ENCODE measurements around the gene ELAVL2. TPM values are rescaled to one million over a fixed set of nuclear protein-coding genes. Genes with fewer than 3 reads are reported as not detected.

The ELAVL2 gene
- polyA plus RNA-seq, result 80.8 and 106 TPM in 2 replicates
- polyA minus RNA-seq, result 215 and 230 TPM in 2 replicates

DNA sequence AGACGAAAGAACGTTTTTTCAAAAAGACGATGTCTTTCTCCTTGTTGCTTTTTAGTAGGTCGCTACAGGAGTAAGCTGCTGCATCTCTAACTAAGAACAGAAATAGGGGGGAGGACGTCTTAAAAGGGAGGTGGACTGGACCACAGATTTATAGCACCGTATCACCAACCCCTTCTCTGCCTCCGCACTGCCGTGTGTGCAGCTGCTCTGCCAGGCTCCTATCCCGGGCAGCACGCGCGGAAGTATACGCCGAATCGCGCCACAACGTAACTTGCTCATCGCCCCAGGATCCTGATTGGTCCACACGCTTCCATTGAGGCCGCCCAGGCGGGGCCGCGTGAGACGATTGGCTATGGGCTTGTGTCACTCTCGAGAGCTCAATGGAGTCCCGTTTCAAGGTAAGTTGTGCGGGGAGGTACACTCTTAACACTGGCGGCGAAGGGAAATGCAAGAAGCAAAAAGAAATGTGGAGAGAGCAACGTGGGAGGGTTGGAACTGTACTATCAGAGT lies at the start of gene ELAVL2:
TSS of gene ELAVL2 (minus strand) at position 121 of the 510 bp plus-strand sequence. CDS start 64,006 bp downstream, outside the sequence.
- TF ChIP-seq MXI1 (conservative IDR thresholded peaks at IDR 0.05; ENCODE audit: poor library complexity, severe bottlenecking), result peak; percentile 93
- peak; percentile 97 for TF ChIP-seq POLR2AphosphoS5 (IDR thresholded peaks at IDR 0.05)
- TF ChIP-seq RAD21 (conservative IDR thresholded peaks at IDR 0.05), result peak; percentile 56
- TF ChIP-seq EP300 (conservative IDR thresholded peaks at IDR 0.05; ENCODE audit: poor library complexity, severe bottlenecking), result peak; percentile 57
- TF ChIP-seq SMC3 (conservative IDR thresholded peaks at IDR 0.05; ENCODE audit: poor library complexity), result peak; percentile 65
- TF ChIP-seq, protein P1, sequence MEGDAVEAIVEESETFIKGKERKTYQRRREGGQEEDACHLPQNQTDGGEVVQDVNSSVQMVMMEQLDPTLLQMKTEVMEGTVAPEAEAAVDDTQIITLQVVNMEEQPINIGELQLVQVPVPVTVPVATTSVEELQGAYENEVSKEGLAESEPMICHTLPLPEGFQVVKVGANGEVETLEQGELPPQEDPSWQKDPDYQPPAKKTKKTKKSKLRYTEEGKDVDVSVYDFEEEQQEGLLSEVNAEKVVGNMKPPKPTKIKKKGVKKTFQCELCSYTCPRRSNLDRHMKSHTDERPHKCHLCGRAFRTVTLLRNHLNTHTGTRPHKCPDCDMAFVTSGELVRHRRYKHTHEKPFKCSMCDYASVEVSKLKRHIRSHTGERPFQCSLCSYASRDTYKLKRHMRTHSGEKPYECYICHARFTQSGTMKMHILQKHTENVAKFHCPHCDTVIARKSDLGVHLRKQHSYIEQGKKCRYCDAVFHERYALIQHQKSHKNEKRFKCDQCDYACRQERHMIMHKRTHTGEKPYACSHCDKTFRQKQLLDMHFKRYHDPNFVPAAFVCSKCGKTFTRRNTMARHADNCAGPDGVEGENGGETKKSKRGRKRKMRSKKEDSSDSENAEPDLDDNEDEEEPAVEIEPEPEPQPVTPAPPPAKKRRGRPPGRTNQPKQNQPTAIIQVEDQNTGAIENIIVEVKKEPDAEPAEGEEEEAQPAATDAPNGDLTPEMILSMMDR (IDR thresholded peaks at IDR 0.05; ENCODE audit: poor library complexity, severe bottlenecking), result peak; percentile 76
- TF ChIP-seq EZH2 (IDR thresholded peaks at IDR 0.05; ENCODE audit: borderline replicate concordance, insufficient read depth, low read length, poor library complexity, severe bottlenecking), result no peak
- TF ChIP-seq, protein P2, sequence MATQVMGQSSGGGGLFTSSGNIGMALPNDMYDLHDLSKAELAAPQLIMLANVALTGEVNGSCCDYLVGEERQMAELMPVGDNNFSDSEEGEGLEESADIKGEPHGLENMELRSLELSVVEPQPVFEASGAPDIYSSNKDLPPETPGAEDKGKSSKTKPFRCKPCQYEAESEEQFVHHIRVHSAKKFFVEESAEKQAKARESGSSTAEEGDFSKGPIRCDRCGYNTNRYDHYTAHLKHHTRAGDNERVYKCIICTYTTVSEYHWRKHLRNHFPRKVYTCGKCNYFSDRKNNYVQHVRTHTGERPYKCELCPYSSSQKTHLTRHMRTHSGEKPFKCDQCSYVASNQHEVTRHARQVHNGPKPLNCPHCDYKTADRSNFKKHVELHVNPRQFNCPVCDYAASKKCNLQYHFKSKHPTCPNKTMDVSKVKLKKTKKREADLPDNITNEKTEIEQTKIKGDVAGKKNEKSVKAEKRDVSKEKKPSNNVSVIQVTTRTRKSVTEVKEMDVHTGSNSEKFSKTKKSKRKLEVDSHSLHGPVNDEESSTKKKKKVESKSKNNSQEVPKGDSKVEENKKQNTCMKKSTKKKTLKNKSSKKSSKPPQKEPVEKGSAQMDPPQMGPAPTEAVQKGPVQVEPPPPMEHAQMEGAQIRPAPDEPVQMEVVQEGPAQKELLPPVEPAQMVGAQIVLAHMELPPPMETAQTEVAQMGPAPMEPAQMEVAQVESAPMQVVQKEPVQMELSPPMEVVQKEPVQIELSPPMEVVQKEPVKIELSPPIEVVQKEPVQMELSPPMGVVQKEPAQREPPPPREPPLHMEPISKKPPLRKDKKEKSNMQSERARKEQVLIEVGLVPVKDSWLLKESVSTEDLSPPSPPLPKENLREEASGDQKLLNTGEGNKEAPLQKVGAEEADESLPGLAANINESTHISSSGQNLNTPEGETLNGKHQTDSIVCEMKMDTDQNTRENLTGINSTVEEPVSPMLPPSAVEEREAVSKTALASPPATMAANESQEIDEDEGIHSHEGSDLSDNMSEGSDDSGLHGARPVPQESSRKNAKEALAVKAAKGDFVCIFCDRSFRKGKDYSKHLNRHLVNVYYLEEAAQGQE (IDR thresholded peaks at IDR 0.05; ENCODE audit: borderline replicate concordance), result peak; percentile 95
- TF ChIP-seq TAF1 (IDR thresholded peaks at IDR 0.05; ENCODE audit: low read depth), result peak; percentile 99
- Histone ChIP-seq H3F3A (ENCODE audit: insufficient read depth, low read length, poor library complexity, severe bottlenecking) (no peaks in the 10 kb centered on the region), H3K9ac (ENCODE audit: low read length) (peak within 1 kb of the TSS; percentile 64), H3K27ac (ENCODE audit: low read length) (peak within 1 kb of the TSS; percentile 64), H3K9me3 (ENCODE audit: low read length) (no peaks in the 10 kb centered on the region), H3K27me3 (ENCODE audit: insufficient read depth, low read depth, low read length) (peaks cover 42% of the 10 kb centered on the region), H3K4me3 (ENCODE audit: low read length) (peak within 1 kb of the TSS; percentile 90), H3K4me2 (ENCODE audit: low read length) (peak within 1 kb of the TSS; percentile 66), H3K36me3 (ENCODE audit: insufficient read depth, low read length) (no peaks in the 10 kb centered on the region), H3K79me2 (replicated peaks; ENCODE audit: insufficient read depth, low read length) (peaks cover 38% of the 10 kb centered on the region), H4K20me1 (ENCODE audit: insufficient read depth) (peaks cover 15% of the 10 kb centered on the region), H2AFZ (ENCODE audit: low read depth, low read length) (peak within 1 kb of the TSS; percentile 63), H3K9me2 (ENCODE audit: insufficient read depth, low read length) (no peaks in the 10 kb centered on the region)

DNA sequence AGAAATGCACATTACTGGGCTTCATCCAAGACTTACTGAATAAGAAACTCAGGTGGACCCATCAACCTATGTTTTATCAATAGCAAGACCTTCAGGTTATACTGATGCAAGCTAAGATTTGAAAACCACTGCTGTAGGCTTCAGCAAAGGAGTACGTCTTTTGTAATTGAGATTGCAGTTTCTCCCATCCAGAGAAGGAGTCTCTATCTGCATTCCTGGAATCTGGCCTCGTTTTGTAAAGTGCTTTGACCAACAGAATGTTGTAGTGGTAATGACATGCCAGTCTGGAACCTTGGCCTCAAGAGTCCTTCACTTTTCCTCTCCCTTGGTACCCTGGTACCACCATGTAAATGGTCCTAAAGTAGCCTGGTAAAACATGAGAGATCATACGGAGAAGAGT lies 32.2 kb upstream of the ELAVL2 start:
- TF ChIP-seq SMC3 (conservative IDR thresholded peaks at IDR 0.05; ENCODE audit: poor library complexity), result no peak
- TF ChIP-seq, protein P1 (IDR thresholded peaks at IDR 0.05; ENCODE audit: poor library complexity, severe bottlenecking), result no peak
- TF ChIP-seq, protein P2 (IDR thresholded peaks at IDR 0.05; ENCODE audit: borderline replicate concordance), result no peak
- no peak for TF ChIP-seq POLR2AphosphoS5 (IDR thresholded peaks at IDR 0.05)
- TF ChIP-seq MXI1 (conservative IDR thresholded peaks at IDR 0.05; ENCODE audit: poor library complexity, severe bottlenecking), result no peak
- no peak for TF ChIP-seq RAD21 (conservative IDR thresholded peaks at IDR 0.05)
- no peak for TF ChIP-seq EP300 (conservative IDR thresholded peaks at IDR 0.05; ENCODE audit: poor library complexity, severe bottlenecking)
- no peak for TF ChIP-seq TAF1 (IDR thresholded peaks at IDR 0.05; ENCODE audit: low read depth)
- TF ChIP-seq EZH2 (IDR thresholded peaks at IDR 0.05; ENCODE audit: borderline replicate concordance, insufficient read depth, low read length, poor library complexity, severe bottlenecking), result no peak
- H3K9me2 ChIP-seq (ENCODE audit: insufficient read depth, low read length), result no peaks in the 10 kb centered on the region

More for the DNA sequence above, 32.2 kb upstream of the ELAVL2 start:
- Histone ChIP-seq H3K4me3 (ENCODE audit: low read length) (no peak overlapping the region), H3K79me2 (replicated peaks; ENCODE audit: insufficient read depth, low read length) (no peaks in the 10 kb centered on the region), H3F3A (ENCODE audit: insufficient read depth, low read length, poor library complexity, severe bottlenecking) (no peaks in the 10 kb centered on the region), H3K9ac (ENCODE audit: low read length) (no peak overlapping the region), H3K36me3 (ENCODE audit: insufficient read depth, low read length) (no peaks in the 10 kb centered on the region), H4K20me1 (ENCODE audit: insufficient read depth) (no peaks in the 10 kb centered on the region), H3K27ac (ENCODE audit: low read length) (no peak overlapping the region), H3K9me3 (ENCODE audit: low read length) (no peaks in the 10 kb centered on the region), H3K27me3 (ENCODE audit: insufficient read depth, low read depth, low read length) (no peaks in the 10 kb centered on the region), H2AFZ (ENCODE audit: low read depth, low read length) (no peak overlapping the region), H3K4me2 (ENCODE audit: low read length) (no peak overlapping the region)
